Erythroblast (primary cell): Measurements from ENCODE around the gene NBL1.
"Not testable (repeated sequence)": the region's sequence is repeated elsewhere in the genome, so short reads cannot be mapped to it uniquely, and the experiment has no call there.

Experiments
- GATA1 ChIP-seq: IDR thresholded peaks from 2 replicates; pipeline ENCODE4 v1.6.1; 2011; ENCODE audit warnings: low read depth, mild to moderate bottlenecking, control low read depth, low read length, moderate library complexity
- POLR2A ChIP-seq: IDR thresholded peaks from 2 replicates; pipeline ENCODE4 v1.6.1; 2011; ENCODE audit warnings: mild to moderate bottlenecking, low read length

GRCh38 chr1:19630192-19630591 is 13.9 kb upstream of the NBL1 start:
- TF ChIP-seq POLR2A, GATA1: not testable (repeated sequence)
